Epithelial cell of esophagus (primary cell): ENCODE data around the gene CNIH2.

ENCODE experiments used
- DNase-seq: peaks from one replicate; pipeline ENCODE4 v3.0.0; 2010; ENCODE audit warnings: low read depth
- H3K4me3 ChIP-seq: 2 replicates; pipeline ENCODE4 v1.5.1; 2011; ENCODE audit warnings: mild to moderate bottlenecking, low read length, control low read depth
- CTCF ChIP-seq: IDR thresholded peaks from 2 replicates; pipeline ENCODE4 v1.5.1; 2011; ENCODE audit warnings: low read depth, mild to moderate bottlenecking, low read length, control low read depth, inconsistent platforms; ENCODE audit not compliant: insufficient read depth; ENCODE audit errors: missing control alignments

CNIH2 gene

DNA sequence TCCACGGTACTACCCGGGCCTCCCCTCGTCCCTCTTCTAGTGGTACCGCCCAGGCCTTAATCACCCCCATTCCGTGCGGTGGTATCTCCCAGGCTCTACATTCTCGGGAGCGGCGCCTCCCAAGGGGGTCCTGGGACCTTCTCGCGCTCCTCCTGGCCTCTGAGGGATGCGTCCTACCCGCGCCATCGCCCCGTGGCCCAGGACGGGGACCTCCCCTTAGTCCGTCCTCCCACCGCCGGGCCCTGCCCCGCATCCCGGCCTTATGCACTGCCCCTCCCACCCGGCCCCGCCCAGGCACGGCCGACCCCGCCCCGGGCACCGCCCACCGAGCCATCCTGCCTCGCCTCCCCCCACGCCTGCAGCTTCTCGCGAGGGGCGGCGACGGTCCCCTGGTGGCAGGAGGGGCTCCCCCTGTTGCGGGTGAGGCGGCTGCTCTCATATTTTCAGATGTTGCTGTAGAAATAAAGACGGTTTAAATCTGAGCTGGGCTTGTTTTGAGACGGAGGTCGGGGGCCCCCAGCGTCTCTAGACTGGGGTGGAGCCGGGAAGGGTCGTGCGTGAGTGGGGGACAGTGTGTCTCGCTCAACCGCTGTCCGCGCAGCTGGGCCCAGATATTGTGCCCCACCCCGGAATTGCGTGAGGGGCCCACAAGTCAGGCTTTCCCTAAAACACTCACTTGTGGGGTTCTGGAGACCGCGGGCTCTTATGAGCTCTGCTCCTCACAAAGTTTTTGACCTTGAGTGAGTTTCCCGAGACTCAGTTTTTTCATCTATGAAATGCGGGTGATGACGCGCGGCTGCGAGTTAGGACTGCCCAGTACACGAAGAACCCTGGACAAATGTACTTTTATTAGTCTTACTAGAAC, 10.4 kb upstream of the CNIH2 start:
- H3K4me3 ChIP-seq = peak overlapping the region; percentile 98
- TF ChIP-seq CTCF = no peak
- DNase-seq = peak; percentile 85

- no peak for TF ChIP-seq CTCF
Observed at GRCh38 chr11:66268244-66268951, 9.6 kb upstream of the CNIH2 start, which contains the start of gene RAB1B. TSS of gene RAB1B (plus strand) at chr11:66268639. CDS start at chr11:66268680, 41 bp downstream.

DNA sequence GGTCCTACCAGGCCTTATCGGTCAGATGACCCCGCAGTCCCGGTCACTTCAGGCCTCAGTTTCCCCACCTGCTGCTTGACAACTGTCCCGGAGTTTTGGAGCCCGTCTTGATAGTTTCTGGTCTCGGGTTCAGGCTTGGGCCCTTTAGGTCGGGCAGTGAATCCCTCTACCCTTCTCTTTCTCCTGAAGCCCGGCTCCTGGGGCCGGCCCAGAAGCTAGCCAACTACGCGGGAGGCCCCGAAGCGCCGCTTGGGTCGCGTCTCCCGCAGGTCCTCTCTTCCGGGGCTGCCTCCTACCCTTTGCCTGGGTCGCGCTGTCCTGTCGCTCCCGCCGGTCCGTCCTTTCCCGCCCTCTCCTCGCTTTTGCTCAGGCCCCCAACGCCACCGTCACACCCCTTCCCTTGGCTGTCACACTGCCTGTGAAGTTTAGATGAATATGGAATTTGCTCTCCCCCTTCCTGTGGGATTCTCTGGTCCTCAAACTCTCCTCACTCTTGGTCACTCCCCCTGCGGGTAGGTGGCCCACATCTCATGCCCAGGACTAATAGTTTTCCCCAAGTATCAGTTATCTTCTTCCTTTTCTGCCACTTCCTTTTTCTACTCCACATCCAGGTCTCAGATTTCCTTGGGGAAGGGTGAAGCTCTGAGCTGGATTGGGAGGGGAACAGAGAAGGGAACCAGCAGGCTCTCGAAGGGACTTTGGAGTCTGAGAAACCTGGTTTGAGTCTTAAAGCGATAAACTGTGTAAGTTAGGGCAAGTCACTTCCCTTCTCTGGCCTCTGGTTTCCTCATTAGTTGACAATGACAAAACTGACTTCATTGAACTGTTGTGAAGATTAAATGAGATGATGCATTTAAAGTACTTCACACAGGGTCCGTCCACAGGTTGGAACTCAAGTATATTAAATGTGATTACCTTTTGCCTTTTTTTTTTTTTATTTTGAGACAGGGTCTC, 8.7 kb upstream of the CNIH2 start:
- peak overlapping the region; percentile 98 for H3K4me3 ChIP-seq
- DNase-seq = no peak
- peak; percentile 40 for TF ChIP-seq CTCF

More at GRCh38 chr11:66268244-66268951, 9.6 kb upstream of the CNIH2 start, which contains the start of gene RAB1B:
- peak; percentile 100 for DNase-seq
- peak within 1 kb of the TSS; percentile 98 for H3K4me3 ChIP-seq

- no peak overlapping the region for H3K4me3 ChIP-seq
- DNase-seq = no peak
- no peak for TF ChIP-seq CTCF
Observed at GRCh38 chr11:66271816-66272215, 6.2 kb upstream of the CNIH2 start.

DNA sequence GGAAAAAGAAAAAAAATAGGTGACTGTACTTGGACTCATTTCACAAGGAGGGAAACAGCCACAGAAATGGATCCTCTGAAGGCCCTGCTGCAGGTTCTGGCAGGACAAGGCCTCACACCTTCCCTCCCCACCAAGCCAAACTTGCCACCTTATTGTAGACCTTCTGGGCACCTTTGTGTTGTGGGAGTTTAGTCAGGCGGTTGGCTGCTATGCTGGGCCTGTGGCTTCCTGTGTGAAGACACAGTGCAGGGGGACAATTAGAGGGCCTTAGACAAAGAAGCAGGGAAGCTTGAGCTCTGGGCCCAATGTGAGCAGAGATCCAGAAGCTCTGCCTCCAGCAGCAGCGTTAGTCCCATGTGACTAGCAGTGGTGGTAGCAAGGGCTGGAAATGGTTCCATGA, 5.4 kb upstream of the CNIH2 start:
- DNase-seq = no peak
- H3K4me3 ChIP-seq = no peak overlapping the region
- TF ChIP-seq CTCF = no peak

DNA sequence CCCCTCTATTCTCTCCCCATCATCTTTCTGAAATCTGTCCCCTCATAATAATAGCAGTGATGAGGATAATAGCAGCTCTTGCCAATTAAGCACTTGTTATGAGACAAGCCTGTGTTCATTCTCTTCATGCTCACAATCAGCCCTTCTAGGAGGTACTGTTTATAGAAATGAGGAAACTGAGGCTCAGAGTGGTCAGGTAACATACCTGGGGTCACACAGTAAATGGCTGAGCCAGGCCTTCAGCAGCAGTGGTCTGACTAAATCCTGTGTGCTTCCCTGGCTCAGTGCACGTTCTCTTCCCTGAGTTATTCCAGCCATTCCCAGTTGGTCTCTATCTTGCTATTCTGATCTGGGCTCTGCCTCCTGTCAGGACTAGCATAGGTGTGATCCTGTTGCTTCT, 3.8 kb upstream of the CNIH2 start:
- no peak for TF ChIP-seq CTCF
- H3K4me3 ChIP-seq = no peak overlapping the region

More for the DNA sequence above, 3.8 kb upstream of the CNIH2 start:
- DNase-seq = no peak
